HepG2 (cell line): ENCODE data around the gene WDR20. TPM values are rescaled to one million over a fixed set of nuclear protein-coding genes. Genes with fewer than 3 reads are reported as not detected.
A peak's percentile ranks its signal among the peaks of the same experiment; 100 is the strongest.

Experiments used
- ATM ChIP-seq: fragments of 450-650 bp; IDR thresholded peaks from 2 replicates; pipeline ENCODE4 v1.7.1; 2017; ENCODE audit warnings: mild to moderate bottlenecking, borderline replicate concordance
- BHLHE40 ChIP-seq: IDR thresholded peaks from 2 replicates; pipeline ENCODE4 v1.6.1; 2011; ENCODE audit warnings: low read length, improper control_type of control experiment
- FOXC1 ChIP-seq: sonication (generic); formaldehyde crosslinking; IDR thresholded peaks from 2 replicates; pipeline ENCODE4 v1.8.0; 2022; ENCODE audit warnings: mild to moderate bottlenecking, missing genetic modification reagents, borderline replicate concordance
- HNRNPH1 ChIP-seq: fragments of 200-400 bp; formaldehyde crosslinking; optimal IDR thresholded peaks from 2 replicates; pipeline ENCODE3; 2017; ENCODE audit warnings: mild to moderate bottlenecking, low read depth, low read length
- JUNB ChIP-seq: sonication (generic); formaldehyde crosslinking; IDR thresholded peaks from 2 replicates; pipeline ENCODE4 v1.8.0; 2022; ENCODE audit warnings: missing genetic modification reagents, mild to moderate bottlenecking, borderline replicate concordance
- KLF11 ChIP-seq: IDR thresholded peaks from 2 replicates; pipeline ENCODE4 v1.6.1; 2016; ENCODE audit warnings: missing compliant biosample characterization
- MAFG ChIP-seq: sonication (generic); formaldehyde crosslinking; IDR thresholded peaks from 2 replicates; pipeline ENCODE4 v1.5.1; 2020; ENCODE audit warnings: mild to moderate bottlenecking, missing genetic modification reagents
- MEIS1 ChIP-seq: sonication (generic); formaldehyde crosslinking; IDR thresholded peaks from 2 replicates; pipeline ENCODE4 v1.9.0; 2021; ENCODE audit warnings: mild to moderate bottlenecking, missing genetic modification reagents, moderate library complexity, borderline replicate concordance
- SIX4 ChIP-seq: sonication (generic); formaldehyde crosslinking; IDR thresholded peaks from 2 replicates; pipeline ENCODE4 v1.4.0; 2020; ENCODE audit warnings: missing genetic modification reagents
- SMAD9 ChIP-seq: sonication (generic); formaldehyde crosslinking; IDR thresholded peaks from 2 replicates; pipeline ENCODE4 v1.5.1; 2020; ENCODE audit warnings: mild to moderate bottlenecking, missing genetic modification reagents
- TBP ChIP-seq: sonication (generic); formaldehyde crosslinking; IDR thresholded peaks from 2 replicates; pipeline ENCODE4 v1.5.0; 2020; ENCODE audit warnings: missing genetic modification reagents
- U2AF1 ChIP-seq: fragments of 200-400 bp; formaldehyde crosslinking; optimal IDR thresholded peaks from 2 replicates; pipeline ENCODE3; 2017; ENCODE audit warnings: mild to moderate bottlenecking, low read depth, low read length
- ZBTB38 ChIP-seq: sonication (generic); formaldehyde crosslinking; IDR thresholded peaks from 2 replicates; pipeline ENCODE4 v1.5.1; 2020; ENCODE audit warnings: mild to moderate bottlenecking, missing genetic modification reagents
- ZBTB7B ChIP-seq: sonication (generic); formaldehyde crosslinking; IDR thresholded peaks from 2 replicates; pipeline ENCODE4 v1.4.0; 2020; ENCODE audit warnings: missing genetic modification reagents
- ZNF124 ChIP-seq: sonication (generic); formaldehyde crosslinking; IDR thresholded peaks from 2 replicates; pipeline ENCODE4 v1.4.0; 2020; ENCODE audit warnings: missing genetic modification reagents
- ZNF138 ChIP-seq: sonication (generic); formaldehyde crosslinking; IDR thresholded peaks from 2 replicates; pipeline ENCODE4 v1.5.0; 2020; ENCODE audit warnings: mild to moderate bottlenecking, low read depth, missing genetic modification reagents
- ZNF678 ChIP-seq: sonication (generic); formaldehyde crosslinking; IDR thresholded peaks from 2 replicates; pipeline ENCODE4 v1.4.0; 2020; ENCODE audit warnings: mild to moderate bottlenecking, missing genetic modification reagents
- ZNF737 ChIP-seq: sonication (generic); formaldehyde crosslinking; IDR thresholded peaks from 2 replicates; pipeline ENCODE4 v1.5.0; 2020; ENCODE audit warnings: missing genetic modification reagents, mild to moderate bottlenecking, borderline replicate concordance
- polyA plus RNA-seq, 8 experiments: library from polyadenylated mRNA; depleted of rRNA in 3 of 8; stranded (reverse) in 7 of 8; unstranded in 1 of 8; fragments of >200 nt; fragmentation: Illumina TruSeq in 4 of 8; extraction: Trizol in 4 of 8; gene quantifications; 2 replicates each; pipeline versions ENCODE4 v1.2.1 to v1.2.3, GENCODE V29; 2011 to 2016; ENCODE audit warnings: low read depth in 4 of 8, missing spikeins in 1 of 8, mixed read lengths in 1 of 8; ENCODE audit not compliant: insufficient read depth in 1 of 8
- total RNA-seq, 5 experiments: library from RNA; depleted of rRNA; stranded (reverse); fragments of >200 nt; fragmentation: Illumina TruSeq; extraction: Trizol; gene quantifications; 2 replicates each; pipeline ENCODE4 v1.2.3, GENCODE V29; 2016; ENCODE audit warnings: low read depth in 1 of 5
- TF ChIP-seq, protein P1 (sequence below), 2 experiments: sonication (generic) in 1 of 2; formaldehyde crosslinking in 1 of 2; IDR thresholded peaks; 2 replicates each; pipeline versions ENCODE4 v1.5.1 to v1.6.1; 2011 to 2020; ENCODE audit warnings: borderline replicate concordance in 1 of 2, low read depth in 1 of 2, low read length in 1 of 2, mild to moderate bottlenecking in 1 of 2, missing genetic modification reagents in 1 of 2, moderate library complexity in 1 of 2
- TF ChIP-seq, protein P2 (sequence below): sonication (generic); formaldehyde crosslinking; IDR thresholded peaks from 2 replicates; pipeline ENCODE4 v1.4.0; 2020; ENCODE audit warnings: missing genetic modification reagents, borderline replicate concordance
- TF ChIP-seq, protein P3 (sequence below): sonication (generic); formaldehyde crosslinking; IDR thresholded peaks from 2 replicates; pipeline ENCODE4 v1.9.0; 2022; ENCODE audit warnings: missing genetic modification reagents, mild to moderate bottlenecking, borderline replicate concordance
- TF ChIP-seq, protein P4 (sequence below): sonication (generic); formaldehyde crosslinking; IDR thresholded peaks from 2 replicates; pipeline ENCODE4 v1.8.1; 2023; ENCODE audit warnings: mild to moderate bottlenecking, inconsistent platforms, moderate library complexity, missing genetic modification reagents, borderline replicate concordance

Gene WDR20
- total and polyA plus RNA-seq, 2 of the 13 experiments (the other 11 are each of a cell fraction or from before 2014, with no cell fraction given): 10.4 to 23.2 TPM

DNA sequence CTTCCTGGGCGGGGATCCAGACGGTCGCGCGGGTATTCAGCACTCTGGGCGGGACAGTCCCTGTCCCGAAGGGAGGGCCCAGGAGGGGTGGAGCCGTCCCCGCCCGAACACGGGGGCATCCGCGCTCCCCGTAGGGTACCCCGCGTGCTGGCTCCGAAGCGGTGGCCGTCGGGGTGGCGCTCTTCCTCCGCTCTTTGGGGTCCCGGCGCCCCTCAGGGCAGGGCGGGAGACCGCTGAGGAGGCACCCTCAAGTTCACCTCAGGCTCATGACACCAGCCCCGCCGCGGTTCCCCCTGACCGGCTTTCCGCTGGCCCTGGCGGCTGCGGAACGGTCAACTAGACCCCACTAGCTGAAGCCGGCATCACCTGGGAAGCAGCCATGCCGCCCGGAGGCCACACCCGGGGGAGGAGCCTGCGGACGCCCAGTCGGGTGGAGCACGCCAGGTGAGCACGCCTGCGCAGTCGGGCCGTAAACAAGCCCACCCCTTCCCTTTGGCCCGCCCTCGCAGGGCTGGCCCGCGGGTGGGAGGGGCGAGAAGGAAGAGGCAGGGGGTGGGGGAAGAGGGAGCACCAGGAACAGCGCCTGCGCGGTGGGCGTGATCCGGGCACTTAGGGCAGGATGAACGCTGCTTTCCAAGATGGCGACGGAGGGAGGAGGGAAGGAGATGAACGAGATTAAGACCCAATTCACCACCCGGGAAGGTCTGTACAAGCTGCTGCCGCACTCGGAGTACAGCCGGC is at the start of gene WDR20 (continued):
- TF ChIP-seq, protein P1, sequence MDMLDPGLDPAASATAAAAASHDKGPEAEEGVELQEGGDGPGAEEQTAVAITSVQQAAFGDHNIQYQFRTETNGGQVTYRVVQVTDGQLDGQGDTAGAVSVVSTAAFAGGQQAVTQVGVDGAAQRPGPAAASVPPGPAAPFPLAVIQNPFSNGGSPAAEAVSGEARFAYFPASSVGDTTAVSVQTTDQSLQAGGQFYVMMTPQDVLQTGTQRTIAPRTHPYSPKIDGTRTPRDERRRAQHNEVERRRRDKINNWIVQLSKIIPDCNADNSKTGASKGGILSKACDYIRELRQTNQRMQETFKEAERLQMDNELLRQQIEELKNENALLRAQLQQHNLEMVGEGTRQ (IDR thresholded peaks at IDR 0.05; ENCODE audit: low read depth, low read length): no peak
- TF ChIP-seq, protein P1 (CRISPR knock-in tag; IDR thresholded peaks at IDR 0.05; ENCODE audit: borderline replicate concordance): no peak; the same call in 1 of the 2 replicates
- no peak for TF ChIP-seq HNRNPH1
- TF ChIP-seq TBP (CRISPR knock-in tag): no peak
- no peak for TF ChIP-seq ATM
- TF ChIP-seq, protein P2, sequence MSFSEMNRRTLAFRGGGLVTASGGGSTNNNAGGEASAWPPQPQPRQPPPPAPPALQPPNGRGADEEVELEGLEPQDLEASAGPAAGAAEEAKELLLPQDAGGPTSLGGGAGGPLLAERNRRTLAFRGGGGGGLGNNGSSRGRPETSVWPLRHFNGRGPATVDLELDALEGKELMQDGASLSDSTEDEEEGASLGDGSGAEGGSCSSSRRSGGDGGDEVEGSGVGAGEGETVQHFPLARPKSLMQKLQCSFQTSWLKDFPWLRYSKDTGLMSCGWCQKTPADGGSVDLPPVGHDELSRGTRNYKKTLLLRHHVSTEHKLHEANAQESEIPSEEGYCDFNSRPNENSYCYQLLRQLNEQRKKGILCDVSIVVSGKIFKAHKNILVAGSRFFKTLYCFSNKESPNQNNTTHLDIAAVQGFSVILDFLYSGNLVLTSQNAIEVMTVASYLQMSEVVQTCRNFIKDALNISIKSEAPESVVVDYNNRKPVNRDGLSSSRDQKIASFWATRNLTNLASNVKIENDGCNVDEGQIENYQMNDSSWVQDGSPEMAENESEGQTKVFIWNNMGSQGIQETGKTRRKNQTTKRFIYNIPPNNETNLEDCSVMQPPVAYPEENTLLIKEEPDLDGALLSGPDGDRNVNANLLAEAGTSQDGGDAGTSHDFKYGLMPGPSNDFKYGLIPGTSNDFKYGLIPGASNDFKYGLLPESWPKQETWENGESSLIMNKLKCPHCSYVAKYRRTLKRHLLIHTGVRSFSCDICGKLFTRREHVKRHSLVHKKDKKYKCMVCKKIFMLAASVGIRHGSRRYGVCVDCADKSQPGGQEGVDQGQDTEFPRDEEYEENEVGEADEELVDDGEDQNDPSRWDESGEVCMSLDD (CRISPR knock-in tag): peak; percentile 75; the same call in 1 of the 2 replicates
- TF ChIP-seq MEIS1 (CRISPR knock-in tag): peak; percentile 44; the same call in 1 of the 2 replicates
- TF ChIP-seq, protein P3, sequence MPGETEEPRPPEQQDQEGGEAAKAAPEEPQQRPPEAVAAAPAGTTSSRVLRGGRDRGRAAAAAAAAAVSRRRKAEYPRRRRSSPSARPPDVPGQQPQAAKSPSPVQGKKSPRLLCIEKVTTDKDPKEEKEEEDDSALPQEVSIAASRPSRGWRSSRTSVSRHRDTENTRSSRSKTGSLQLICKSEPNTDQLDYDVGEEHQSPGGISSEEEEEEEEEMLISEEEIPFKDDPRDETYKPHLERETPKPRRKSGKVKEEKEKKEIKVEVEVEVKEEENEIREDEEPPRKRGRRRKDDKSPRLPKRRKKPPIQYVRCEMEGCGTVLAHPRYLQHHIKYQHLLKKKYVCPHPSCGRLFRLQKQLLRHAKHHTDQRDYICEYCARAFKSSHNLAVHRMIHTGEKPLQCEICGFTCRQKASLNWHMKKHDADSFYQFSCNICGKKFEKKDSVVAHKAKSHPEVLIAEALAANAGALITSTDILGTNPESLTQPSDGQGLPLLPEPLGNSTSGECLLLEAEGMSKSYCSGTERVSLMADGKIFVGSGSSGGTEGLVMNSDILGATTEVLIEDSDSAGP: peak; percentile 89; the same call in 1 of the 2 replicates
- no peak for TF ChIP-seq ZNF678 (CRISPR knock-in tag)
- no peak for TF ChIP-seq U2AF1
- TF ChIP-seq ZBTB7B: peak; percentile 74
- TF ChIP-seq ZNF138 (CRISPR knock-in tag): peak; percentile 36; the same call in 1 of the 2 replicates
- no peak for TF ChIP-seq BHLHE40
- no peak; the same call in 1 of the 2 replicates for TF ChIP-seq KLF11 (CRISPR knock-in tag)
- TF ChIP-seq ZBTB38 (CRISPR knock-in tag): peak; percentile 16; the same call in 1 of the 2 replicates
- no peak for TF ChIP-seq JUNB (CRISPR knock-in tag)
- no peak for TF ChIP-seq SIX4 (CRISPR knock-in tag)
- TF ChIP-seq ZNF737 (CRISPR knock-in tag): 0 out of 2 replicates have a peak, but pooled peaks have one; percentile 43
- TF ChIP-seq SMAD9 (CRISPR knock-in tag): no peak
- TF ChIP-seq ZNF124 (CRISPR knock-in tag): no peak
- peak; percentile 96 for TF ChIP-seq FOXC1 (CRISPR knock-in tag)
- TF ChIP-seq, protein P4, sequence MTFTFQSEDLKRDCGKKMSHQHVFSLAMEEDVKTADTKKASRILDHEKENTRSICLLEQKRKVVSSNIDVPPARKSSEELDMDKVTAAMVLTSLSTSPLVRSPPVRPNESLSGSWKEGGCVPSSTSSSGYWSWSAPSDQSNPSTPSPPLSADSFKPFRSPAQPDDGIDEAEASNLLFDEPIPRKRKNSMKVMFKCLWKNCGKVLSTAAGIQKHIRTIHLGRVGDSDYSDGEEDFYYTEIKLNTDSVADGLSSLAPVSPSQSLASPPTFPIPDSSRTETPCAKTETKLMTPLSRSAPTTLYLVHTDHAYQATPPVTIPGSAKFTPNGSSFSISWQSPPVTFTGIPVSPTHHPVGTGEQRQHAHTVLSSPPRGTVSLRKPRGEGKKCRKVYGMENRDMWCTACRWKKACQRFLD: peak; percentile 27; the same call in 1 of the 2 replicates
- TF ChIP-seq MAFG (CRISPR knock-in tag): no peak
